HG02885 (cell line): Measurements from ENCODE around the gene CNGA1.
"Not testable (repeated sequence)": the region's sequence is repeated elsewhere in the genome, so short reads cannot be mapped to it uniquely, and the experiment has no call there.

Source experiments
- ATAC-seq: cut with Tn5 transposase; IDR thresholded peaks from one replicate; pipeline ENCODE4 v1.9.1; 2021; ENCODE audit warnings: mild to moderate bottlenecking; ENCODE audit not compliant: unreplicated experiment, poor library complexity

Gene CNGA1

DNA sequence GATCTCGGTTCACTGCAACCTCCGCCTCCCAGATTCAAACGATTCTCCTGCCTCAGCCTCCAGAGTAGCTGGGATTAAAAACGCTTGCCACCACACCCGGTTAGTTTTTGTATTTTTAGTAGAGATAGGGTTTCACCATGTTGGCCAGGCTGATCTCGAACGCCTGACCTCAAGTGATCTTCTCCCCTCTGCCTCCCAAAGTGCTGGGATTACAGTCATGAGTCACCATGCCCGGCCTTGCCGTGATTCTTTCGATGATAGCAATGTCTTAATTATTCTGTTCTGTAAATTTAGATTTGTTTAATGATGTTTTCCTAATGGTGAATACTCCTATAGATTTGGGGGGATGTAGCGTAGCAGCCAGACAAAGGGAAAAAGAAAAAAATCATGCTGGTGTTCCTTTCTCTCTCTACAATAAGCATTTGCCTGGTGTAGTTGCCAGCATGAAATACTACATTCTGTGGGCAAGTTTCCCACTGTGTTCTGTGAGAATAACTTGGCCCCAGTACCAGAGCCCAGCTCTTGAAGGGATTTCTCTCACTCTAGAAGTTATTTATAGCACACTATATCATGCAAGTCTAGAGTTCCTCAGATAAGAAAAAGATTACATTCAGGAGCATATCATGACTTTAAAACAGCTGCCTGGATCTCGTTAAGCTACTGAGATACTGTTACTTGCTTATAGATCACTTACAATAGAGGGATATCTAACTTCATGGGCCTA, 15.5 kb upstream of the CNGA1 start:
- ATAC-seq, result no peak

GRCh38 chr4:48030470-48030869, 14.0 kb upstream of the CNGA1 start:
- ATAC-seq, result no peak

- ATAC-seq, result peak; percentile 77
Measured at GRCh38 chr4:48028696-48029095, 12.2 kb upstream of the CNGA1 start.

DNA sequence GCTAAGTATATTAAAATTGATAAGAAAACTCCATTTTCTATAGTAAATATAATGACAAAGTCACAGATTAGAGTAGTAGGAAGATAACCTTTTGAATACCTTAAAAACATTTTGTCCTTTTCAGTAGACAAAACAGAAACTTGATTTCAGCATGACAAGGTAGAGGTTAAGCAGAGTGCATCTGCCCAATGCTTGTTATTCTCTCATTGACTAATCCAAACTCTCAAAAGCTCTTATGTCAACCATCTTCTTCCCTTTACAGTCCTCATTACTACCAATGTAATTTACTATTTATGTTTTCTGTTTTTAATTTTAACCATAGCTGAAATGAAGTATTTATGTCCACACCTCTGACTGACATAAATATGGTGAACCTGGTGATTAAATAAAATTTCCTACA, 11.2 kb upstream of the CNGA1 start:
- ATAC-seq, result peak; percentile 86

DNA sequence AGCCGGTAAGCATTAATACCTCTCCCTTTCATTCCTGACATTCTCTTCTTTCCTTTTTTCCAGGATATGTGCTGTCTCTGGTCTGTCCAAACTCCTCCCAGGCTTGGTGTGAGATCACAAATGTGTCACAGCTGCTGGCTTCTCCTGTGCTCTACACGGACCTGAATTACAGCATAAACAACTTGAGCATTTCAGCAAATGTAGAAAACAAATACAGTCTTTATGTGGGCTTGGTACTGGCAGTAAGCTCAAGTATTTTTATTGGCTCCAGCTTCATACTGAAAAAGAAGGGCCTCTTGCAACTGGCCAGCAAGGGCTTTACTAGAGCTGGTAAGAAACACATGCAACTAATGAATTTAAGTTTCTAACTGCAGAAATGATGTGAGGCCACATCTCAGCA, 8.5 kb upstream of the CNGA1 start:
- ATAC-seq, result no peak

DNA sequence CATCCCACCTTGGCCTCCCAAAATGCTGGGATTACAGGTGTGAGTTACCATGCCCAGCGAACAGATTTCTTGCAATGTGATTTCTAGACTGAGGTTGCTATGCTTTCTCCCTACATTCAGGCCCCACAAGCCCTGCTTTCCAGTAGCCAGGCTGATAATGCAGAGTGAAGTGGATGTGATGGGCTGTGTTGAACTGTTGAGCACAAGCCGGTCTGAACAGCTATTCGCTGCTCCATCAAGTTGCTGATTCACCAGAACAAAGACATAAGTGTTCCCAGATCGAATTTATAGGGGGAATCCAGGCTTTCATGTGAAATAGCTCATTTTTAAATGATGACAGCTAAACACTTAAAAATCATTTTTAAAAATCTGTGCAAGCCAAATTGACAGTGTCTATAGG, 8.0 kb upstream of the CNGA1 start:
- ATAC-seq, result no peak

DNA sequence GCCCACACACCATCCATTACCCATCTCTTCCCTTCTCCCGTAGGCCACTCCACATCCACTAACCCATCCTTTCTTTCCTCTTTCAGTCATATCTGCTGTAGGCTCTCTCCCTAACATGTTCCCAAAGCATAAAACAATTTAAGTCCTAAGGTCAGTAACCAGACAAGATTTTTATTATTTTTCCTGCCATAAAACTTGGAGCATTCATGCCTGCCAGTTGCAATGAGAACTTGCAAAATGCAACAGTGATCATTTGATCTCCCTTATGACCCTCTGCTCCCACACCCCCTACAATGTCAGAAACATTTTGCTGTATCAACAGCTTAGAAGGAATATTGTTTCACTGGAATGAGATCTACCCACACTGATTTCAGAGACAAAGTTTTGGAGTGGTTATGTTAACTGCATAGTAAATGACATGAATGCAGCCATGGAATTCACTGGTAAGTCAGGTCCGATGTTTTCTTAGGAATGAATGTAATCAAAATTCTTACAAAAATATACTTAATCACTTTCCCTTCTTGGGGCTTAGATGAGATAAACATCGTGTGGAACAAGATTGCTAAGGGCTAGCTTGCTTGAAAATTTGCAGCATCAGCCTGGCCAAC, 5.8 kb upstream of the CNGA1 start:
- no peak for ATAC-seq

DNA sequence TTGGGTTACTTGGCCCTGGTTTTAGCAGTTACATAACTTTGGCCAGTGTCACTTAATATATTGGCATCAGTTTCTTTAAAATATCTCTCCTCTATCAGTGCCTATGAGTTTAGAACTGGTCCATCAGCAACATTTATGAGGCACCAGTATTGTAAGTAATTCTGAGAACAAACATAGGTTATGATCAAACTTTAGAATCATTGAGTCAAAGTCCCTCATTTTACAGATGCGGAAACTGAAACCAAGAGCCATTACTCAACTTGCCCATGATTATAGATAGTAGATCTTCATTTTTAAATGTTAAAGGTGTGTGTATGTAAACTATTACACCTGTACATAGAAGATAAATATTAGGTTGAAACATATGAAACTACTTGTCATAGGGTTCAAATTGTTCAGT, 4.6 kb upstream of the CNGA1 start:
- ATAC-seq, result no peak

DNA sequence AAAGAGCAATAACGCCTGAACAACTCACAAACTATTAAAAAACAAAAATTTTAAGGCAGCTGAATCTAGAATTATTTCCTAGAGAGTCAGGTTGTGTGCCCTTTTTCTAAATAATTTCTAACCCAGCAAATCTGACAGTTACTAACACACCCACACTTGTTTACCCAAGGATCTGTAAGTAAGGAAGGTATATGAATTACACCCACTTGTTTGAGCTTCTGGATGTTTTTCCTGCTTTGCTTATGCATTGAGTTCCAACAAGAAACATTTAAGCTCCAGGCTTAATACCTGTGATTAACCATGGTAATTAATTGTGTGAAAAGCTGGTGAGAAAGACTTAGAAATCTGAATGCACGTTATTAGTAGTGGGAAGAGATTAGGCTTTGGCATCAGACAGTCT, 1.6 kb upstream of the CNGA1 start:
- ATAC-seq, result no peak

DNA sequence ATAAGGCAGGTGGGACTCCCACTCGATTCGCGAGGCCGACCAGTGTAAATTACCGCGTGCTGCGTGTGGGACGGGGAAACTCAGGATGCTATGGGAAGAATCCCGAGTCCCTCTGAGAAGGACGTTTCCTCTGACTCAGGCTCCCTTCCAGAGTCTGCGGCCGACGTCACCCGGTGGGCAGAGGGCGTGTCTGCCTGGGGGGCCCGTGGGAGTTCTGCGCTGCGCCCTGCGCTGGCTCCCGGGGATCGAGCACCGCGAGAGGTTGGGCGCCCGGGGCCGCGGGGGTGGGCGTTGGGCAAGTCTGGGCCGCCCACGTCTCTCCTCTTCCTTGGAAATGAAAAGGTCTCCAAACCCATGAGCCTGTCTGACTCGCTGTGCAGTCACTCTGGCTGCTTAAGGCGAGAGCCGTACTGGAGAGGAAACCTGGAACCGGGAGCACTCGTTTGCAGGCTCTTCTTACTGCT, 659 bp upstream of the CNGA1 start:
- peak; percentile 27 for ATAC-seq

GRCh38 chr4:48015678-48016077, 803 bp downstream of the CNGA1 start:
- no peak for ATAC-seq

DNA sequence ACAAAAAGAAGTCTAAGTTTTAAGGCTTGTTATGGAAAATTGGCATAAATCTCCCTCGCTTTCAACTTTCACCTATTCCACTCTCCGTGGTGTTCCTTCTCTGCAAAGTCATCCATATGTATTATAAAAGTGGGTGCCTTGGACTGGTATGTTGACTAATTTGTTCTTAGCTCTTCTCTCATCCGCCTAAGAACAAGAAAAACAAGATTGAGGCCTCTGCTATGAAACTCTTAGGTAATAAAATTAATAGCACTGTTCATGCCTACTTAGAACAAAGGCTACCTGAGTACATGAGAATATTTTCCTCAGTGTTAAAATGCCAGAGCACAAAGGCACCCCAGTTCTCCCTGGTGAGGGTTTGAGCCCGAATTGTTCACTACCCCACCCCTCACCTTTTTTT, 1.3 kb downstream of the CNGA1 start:
- no peak for ATAC-seq

DNA sequence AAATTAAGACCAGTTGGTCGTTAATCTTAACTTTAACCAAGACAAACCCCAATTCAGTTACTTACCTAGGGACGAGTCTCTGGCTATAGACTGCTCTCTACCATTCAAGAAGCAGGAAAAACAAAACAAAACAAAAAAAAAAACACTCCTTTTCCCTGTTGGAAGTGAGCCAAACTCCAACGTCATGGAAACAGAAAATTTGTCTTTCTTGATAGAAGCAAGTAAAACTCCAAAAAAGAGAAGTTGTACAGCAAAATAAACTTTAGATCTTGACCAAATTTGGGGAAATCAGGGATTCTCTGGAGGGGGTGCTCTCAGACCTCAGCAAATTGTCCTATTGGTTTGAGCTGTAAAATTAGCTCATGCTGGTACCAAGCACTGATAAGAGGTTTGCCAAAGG, 3.7 kb downstream of the CNGA1 start:
- ATAC-seq, result no peak

DNA sequence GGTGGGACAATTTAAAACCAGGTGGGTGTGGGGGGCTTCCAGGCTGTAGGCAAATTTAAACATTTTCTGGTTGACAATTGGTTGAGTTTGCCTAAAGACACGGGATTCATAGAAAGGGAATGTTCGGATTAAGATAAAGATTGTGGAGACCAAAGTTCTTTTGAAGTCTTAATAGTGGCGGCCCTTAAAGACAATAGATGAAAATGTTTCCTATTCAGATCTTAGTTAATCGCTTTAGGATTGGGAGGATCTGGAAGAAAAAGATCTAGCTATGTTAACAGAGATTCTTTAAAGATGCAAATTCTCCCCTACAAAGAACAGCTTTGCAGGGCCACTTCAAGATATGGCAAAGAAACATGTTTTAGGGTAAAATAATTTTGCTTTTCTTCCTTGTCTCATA, 4.8 kb downstream of the CNGA1 start:
- ATAC-seq, result no peak

- ATAC-seq, result not testable (repeated sequence)
Measured at GRCh38 chr4:48010906-48011305, 5.6 kb downstream of the CNGA1 start.

GRCh38 chr4:48008021-48008596, 8.4 kb downstream of the CNGA1 start:
- ATAC-seq, result no peak

DNA sequence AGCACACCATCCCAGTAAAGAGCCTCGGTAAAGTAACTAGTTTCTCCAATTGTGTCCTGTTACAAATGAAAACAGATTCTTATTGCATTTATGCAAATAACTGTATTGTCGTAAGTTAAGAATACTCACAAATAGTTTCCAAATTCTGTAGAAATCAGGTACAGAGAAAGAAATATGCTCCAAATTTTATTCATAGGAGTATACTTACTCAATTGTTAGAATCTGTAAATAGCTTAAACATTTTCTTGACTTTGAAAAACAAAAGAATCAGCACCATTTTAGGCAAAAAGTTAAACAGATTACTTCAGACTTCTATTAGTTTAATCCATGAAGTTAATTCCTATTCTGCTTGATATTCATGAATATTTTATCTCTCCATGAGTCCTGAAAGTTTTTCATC, 10.7 kb downstream of the CNGA1 start:
- no peak for ATAC-seq

GRCh38 chr4:48003568-48003967, 12.9 kb downstream of the CNGA1 start:
- not testable (repeated sequence) for ATAC-seq

DNA sequence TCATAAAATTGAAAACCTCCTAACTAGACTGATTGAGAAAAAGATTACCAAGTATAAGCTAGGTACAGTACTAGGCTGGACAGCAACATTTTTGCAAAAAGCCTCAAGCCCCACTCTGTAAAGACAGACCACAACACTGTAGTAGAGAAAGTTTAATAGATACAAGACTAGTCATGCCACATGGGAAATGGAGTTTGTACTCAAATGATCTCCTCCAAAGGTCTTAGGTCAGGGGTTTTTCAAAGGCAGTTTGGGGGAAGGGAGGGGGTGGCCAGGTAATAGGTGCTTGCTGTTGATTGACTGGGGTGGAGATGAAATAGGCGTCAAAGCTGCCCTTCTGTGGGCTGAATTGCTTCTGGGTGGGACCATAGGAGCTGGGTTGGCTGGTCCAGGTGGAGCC, 14.2 kb downstream of the CNGA1 start:
- ATAC-seq, result no peak

DNA sequence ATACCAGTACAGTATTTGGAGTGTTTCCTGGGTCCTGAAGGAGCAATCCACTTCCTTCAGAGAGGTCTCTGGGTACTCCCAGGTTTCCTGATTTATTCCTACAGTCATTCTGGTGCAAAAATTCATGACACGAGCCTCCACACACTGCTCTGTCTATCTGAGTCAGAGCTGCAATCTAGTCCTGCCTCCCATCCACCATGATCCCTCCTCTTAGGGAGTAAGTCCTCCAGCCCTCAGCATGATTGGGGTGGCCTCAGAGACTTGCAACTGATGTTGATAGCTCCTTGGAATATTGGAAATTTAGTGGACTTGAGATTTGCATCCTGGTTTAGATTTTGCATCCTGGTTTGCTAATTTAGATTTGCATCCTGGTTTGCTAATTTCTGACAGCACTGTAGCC, 20.5 kb downstream of the CNGA1 start:
- ATAC-seq, result no peak

GRCh38 chr4:47992475-47992874, 24.0 kb downstream of the CNGA1 start:
- ATAC-seq, result not testable (repeated sequence)

- ATAC-seq, result no peak
Measured at GRCh38 chr4:47990145-47990544, 26.3 kb downstream of the CNGA1 start.
